ENCODE results near the gene IQCE. TPM values are rescaled to one million over a fixed set of nuclear protein-coding genes. Genes with fewer than 3 reads are reported as not detected.
"Not testable (repeated sequence)": the region's sequence is repeated elsewhere in the genome, so short reads cannot be mapped to it uniquely, and the experiment has no call there.

IQCE gene
- total RNA-seq, 1 donor from 2014 or later, result 12.1 TPM

DNA sequence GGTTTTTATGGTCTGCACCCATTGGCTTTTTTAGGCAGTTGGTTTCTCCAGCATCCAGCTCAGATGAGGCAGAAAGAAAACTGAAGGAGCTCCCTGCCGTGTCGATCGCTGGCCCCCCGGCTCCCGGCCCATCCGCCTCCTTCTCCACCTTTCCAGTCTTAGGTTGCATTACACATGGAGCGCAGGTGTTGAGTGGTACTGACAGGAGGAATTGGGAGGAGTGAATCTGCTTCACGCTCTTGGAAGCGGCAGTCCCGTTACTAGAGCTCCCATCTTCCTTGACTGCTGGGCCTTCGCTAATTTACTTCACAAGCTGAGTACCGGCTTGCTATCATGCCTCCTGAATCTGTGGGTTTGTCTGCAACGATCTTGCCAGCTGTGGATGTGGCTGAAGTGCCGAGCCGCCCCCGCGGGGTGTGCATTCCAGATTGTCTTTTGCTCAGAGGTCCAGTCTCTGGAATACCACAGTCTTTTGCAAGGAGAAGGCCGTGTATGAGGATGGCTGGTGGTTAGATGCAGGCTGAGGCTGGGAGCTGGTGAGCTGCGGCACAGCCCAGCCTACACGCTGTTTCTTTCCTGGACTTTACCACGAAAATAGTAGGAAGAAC is 17.1 kb downstream of the IQCE start:
- DNase-seq (ENCODE audit: low read depth), result peak; percentile 37

DNA sequence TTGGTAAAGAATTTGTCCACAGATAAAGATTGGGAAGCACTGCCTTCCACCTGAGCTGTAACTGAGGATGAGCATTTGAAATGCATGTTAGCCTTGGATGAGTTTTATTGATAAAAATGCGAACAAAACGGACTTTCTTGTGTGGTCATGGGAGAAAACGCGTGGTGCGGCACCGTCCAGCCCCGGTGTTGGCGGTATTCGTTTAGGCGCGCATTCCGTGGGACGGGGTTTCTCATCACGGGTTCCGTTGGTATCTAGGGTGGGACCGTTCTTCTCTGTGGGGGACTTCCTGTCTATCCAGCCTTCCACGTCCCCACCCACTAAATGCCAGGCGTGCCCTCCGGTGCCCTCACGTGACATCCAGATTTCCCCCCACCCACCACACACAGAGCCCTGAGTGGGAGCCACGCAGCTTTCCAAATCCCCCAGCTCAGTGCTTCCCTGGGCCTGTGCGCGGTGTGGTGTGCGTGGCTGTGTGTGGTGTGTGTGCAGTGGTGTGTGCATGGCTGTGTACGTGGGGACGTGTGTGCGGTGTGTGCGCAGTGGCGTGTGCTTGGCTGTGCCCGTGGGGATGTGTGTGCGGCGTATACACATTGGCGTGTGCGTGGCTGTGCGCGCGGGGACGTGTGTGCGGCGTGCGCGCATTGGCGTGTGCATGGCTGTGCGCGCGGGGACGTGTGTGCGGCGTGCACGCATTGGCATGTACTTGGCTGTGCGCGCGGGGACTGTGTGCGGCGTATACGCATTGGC is 18.1 kb downstream of the IQCE start:
- no peak for DNase-seq (ENCODE audit: low read depth)

DNA sequence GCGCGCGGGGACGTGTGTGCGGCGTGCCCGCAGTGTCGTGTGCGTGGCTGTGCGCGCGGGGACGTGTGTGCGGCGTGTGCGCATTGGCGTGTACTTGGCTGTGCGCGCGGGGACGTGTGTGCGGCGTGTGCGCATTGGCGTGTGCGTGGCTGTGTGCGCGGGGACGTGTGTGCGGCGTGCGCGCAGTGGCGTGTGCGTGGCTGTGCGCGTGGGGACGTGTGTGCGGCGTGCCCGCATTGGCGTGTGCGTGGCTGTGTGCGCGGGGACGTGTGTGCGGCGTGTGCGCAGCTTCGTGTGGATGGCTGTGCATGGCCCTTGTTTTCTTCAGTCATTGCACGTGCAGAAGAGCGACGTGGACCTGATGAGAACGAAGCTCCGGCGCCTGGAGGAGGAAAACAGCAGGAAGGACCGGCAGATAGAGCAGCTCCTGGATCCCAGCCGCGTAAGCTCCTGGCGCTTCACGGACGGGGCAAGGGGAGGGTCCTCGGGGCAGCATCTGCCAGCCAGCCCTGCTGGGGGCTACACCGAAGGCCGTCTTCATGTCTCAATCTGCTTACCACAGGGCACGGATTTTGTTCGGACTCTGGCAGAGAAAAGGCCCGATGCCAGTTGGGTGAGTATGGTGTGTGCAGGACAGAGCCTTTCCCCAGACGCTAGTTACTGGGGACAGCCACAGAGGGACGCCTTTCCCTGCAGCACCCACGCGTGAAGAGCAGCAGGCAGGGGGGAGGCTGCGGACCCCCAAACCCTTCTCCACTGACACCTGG is 19.3 kb downstream of the IQCE start:
- DNase-seq (ENCODE audit: low read depth), result no peak

DNA sequence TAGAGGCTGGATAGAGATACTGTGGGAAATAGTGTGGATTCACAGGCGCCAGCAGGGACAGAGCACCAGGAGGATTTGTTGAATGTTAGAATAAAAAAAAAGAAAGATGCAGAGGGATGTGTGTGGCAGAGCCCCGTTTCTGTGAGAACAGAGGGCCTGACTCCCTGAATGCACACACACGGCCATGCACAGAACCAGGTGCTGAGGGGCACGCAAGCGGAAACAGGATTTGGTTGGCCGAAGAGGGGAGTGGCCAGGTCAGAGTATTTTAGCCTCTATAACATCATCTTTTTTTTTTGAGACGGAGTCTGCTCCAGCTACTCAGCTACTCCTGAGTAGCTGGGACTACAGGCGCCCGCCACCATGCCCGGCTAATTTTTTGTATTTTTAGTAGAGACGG is 21.9 kb downstream of the IQCE start:
- DNase-seq (ENCODE audit: low read depth), result no peak

DNA sequence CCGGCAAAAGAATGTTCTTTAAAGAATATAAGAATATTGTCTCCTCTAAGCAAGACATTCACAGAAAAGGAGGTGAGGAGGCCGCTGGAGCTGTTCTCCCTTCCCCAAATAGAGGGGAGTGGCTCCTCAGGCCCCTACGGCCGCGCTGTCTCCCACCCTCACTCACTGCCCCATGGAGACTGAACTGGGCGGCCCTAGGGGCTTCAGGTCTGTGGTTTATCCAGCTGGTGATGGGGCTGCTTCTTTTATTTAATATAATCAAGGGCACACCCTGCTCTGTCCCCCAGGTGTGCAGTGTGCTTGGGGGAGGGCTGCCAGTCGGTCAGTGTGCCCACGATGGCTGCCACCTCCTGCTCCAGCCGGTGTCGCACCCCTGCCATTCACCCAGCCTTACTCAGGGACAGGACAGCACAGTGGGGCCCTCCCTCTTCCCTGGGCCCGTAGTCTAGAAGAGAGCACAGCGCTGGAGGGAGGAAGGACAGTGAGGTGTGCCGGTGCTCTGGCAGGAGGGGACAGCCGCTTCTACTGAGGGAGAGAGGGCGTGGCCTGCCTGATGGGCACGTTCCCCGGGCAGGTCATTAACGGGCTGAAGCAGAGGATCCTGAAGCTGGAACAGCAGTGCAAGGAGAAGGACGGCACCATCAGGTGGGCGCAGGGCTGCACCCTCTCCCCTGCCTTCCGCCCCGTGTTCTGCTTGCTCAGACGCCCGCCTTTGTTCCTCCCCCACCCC is 23.4 kb downstream of the IQCE start:
- no peak for DNase-seq (ENCODE audit: low read depth)

DNA sequence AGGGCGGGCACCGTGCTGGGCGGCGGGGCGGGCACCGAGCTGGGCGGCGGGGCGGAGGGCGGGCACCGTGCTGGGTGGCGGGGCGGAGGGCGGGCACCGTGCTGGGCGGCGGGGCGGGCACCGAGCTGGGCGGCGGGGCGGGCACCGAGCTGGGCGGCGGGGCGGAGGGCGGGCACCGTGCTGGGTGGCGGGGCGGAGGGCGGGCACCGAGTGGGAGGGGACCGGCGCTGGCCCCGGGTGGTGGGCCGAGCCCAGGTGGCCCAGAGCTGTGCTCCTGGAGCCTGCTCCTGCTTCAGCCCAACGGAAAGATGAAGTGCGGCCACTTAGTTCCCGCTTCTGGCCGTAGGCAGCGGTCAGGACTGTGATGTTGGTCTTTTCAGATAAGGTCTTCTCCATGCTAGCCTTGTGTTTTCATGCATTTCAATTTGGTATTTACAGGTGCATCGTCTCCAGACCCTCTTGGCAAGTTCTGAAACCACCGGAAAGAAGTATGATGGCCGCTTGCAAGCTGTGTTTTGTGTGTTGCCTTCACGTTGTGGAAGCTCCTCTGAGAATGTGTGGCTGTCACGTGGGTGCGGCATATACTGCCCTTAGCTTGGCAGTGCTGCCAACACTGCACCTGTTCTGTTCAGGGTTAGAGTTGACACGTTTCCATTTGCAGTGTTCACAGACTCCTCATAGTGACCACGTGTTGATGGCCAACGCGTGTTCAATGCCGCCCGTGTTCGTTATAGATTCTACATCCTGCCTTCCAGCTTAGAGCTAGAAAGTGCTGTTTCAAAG is 25.2 kb downstream of the IQCE start:
- peak; percentile 50 for DNase-seq (ENCODE audit: low read depth)

DNA sequence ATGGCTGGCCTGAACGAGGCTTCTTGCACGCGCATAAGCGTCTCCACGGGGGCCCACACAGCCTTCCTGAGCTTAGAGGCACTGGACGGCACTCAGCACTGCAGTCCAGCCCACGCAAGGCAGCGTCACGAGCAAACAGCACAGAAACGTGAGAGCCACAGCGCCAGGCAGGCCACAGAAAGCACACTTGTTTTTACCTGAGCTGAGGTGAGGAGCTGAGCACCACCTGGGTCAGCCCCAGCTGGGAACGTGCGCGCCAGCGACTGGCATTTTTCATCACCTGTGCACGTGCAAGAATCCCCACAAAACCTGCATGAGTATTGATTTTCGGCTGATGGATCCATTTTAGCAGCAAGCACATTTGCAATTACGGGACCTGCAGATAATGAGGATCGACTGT is 26.7 kb downstream of the IQCE start:
- DNase-seq (ENCODE audit: low read depth), result no peak

DNA sequence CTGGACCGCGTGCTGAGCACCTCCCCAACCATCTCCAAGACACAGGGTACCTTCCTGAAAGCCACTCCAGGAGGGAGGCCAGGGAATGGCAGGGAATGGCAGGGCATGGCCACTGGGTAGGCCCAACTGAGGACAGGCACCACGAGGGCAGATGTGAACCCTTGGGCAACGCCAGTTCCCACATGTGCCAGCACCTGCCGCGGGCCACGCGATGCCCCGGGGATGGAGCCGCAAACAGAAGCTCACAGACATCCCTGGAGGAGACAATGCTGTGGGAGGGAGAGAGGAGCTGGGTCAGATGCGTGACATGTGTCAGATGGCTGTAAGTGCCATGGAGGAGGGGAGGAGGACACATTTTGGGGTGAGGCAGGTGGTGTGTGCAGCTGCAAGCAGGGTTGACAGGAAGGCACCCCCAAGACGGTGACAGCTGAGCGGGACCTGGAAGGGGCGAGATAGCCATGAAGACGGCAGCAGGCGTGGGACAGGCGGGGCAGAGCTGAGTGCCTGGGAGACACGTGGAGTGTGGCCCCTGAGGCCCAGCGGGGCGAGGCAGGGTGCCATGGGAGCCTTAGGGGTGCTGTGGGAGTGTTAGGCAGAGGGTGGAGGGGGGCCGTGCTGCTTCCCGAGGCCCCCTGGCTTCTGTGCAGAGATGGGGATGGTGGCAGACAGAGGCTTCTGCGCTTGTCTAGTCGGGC is 27.7 kb downstream of the IQCE start:
- no peak for DNase-seq (ENCODE audit: low read depth)

DNA sequence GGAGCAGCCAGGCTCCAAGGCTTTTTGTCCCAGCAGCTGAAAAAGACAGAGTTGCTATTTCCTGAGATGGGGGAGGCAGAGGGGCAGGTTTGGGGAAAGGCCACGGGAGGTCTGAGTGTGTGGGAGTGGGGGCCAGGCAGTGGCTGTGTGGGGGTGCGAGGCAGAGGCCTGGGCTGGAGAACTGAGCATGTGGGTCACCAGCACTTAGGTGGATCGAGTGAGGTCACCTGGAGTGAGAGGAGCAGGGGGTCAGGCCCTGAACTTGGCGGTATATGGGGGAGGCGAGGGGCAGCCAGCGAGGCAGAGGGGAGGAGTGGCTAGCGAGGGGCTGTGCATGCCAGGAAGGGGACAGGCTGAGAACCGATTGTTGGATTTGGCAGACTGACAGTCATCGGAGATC is 28.4 kb downstream of the IQCE start:
- no peak for DNase-seq (ENCODE audit: low read depth)

DNA sequence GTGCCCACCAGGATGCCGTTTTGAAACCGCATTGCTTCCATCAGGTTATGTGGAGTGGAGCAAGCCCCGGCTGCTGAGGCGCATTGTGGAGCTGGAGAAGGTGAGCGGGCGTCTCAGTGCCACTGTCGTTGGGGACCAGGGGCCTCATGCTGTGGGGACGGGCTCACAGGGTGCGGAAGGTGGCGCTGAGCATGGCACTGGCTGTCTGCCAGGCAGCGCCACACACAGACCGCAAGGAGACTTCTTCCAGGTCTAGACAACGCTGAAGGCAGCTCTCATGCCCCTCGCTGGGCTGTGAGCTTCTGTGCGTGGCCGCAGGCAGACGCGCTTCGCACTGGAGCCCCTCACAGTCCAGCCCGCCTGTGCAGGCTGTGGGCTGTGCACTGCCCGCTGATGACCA is 29.0 kb downstream of the IQCE start:
- DNase-seq (ENCODE audit: low read depth), result no peak

DNA sequence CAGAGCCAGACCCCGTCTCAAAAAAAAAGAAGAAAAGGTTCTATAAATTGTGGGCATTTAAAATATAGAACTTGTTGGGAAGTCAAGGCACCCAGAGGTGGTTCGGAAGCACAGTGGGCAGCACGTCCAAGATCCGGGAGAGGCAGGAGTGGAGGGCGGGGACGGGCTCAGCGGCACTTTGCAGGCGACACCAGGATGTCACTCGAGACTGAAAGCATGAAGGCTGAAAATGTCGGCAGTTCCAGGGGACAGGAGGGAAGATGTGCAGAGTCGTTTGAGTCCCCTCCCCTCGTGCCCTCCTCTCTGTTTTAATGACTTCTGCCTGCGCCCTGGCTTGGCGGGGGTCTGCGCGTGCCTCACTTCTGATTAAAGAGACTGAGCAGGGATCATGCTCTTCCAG is 30.6 kb downstream of the IQCE start:
- no peak for DNase-seq (ENCODE audit: low read depth)

DNA sequence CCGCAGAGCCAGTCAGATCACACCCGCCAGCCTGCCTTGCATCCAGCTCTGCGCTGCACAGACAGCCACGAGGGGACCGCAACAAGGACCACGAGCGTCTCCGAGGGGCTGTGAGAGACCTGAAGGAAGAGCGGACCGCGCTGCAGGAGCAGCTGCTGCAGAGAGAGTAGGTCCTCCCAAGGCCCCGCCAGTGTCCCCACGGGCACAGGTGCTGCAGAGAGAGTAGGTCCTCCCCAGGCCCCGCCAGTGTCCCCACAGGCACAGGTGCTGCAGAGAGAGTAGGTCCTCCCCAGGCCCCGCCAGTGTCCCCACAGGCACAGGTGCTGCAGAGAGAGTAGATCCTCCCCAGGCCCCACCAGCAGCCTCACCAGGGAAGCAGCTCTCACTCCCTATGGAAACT is 31.2 kb downstream of the IQCE start:
- DNase-seq (ENCODE audit: low read depth), result not testable (repeated sequence)

DNA sequence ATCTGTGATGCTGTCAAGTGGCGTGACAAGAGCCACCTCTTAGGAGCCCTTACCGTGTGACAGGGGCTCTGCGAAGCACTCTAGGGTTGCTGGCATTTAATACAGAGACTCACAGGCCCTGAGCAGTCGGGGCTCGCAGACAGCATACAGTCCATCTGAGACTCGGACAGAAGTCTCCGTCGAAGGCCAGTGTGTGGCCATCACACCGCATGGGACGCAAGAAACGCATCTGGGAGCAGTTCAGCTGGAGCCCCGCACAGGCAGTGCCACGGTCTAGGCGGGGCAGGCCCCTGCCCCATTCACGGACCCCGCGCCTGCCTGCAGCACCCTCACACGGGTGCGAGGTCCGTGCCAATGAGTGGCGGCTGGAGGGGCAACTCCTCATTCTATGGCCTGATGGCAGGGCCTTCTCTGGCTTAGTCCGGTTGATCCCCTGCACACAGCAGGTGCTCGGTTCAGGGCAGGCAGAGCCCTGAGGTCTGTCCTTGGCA is 33.6 kb downstream of the IQCE start:
- no peak for DNase-seq (ENCODE audit: low read depth)

DNA sequence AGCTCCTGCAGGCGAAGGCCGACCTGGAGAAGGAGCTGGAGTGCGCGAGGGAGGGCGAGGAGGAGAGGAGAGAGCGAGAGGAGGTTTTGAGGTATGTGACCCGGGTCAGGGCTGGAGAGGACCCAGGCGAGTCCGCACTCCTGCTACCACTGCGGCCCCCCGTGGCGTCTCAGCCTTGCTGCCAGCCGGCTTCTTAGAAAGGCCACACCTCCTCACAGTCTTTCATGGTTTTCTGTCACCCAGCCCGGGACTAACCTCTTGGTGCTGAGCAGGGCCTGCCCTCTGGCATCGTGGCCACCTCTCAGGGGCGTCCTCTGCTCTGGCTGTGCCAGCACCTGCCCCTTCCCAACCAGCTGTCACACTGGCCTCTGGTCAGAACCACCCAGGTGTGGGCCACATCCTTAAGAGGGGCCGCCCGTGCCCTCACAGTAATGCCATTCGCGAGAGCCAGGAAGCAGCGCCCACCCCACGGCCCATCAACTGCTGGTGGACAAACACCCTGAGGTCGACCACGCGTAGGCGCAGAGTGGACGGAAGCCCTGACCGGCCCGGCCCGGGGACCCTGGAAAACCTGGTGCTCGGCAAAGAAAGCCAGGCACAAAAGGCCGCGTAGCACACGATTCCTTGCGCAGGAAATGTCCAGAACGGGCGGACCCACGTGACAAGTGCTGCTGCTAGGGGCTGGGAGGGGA is 34.4 kb downstream of the IQCE start:
- no peak for DNase-seq (ENCODE audit: low read depth)

DNA sequence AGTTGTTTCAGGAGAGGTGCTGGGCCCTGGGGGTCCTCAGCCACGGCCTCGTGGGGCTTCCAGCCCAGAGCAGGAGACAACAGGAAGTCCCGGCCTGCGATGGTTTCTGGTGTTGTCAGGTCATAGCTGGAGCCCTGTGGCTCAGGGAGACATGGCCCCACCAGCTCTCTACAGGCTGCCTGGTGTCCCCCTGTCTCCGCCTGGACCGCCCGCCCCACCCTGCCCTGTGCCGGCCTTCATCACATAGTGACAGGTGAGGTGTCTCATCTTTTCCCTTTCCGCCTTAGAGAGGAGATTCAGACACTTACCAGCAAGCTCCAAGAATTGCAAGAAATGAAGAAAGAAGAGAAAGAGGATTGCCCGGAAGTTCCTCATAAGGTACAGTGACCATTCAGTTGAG is 35.8 kb downstream of the IQCE start:
- DNase-seq (ENCODE audit: low read depth), result no peak

DNA sequence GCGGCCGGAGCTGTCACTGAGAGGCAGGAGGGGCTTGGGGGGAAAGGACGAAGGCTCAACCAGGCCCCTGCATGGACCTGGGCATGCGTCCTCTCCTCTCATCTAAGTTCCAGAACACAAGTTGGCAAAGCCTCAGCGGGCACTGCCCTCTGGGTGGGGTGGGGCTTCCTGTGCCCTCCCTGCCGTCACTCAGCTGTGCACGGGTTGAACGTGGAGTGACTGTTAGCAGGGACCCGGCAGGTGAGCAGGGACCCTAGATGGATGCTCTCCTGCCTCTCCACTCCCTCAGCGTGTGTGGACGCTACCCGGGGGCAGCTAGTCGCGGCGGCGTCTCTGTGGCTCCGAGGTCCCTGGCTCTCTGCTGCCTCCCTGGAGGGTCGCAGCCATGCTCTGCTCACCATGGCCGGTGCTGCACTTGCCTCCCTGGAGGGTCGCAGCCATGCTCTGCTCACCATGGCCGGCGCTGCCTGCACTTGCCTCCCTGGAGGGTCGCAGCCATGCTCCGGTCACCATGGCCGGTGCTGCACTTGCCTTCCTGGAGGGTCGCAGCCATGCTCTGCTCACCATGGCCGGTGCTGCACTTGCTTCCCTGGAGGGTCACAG is 36.6 kb downstream of the IQCE start:
- DNase-seq (ENCODE audit: low read depth), result no peak

DNA sequence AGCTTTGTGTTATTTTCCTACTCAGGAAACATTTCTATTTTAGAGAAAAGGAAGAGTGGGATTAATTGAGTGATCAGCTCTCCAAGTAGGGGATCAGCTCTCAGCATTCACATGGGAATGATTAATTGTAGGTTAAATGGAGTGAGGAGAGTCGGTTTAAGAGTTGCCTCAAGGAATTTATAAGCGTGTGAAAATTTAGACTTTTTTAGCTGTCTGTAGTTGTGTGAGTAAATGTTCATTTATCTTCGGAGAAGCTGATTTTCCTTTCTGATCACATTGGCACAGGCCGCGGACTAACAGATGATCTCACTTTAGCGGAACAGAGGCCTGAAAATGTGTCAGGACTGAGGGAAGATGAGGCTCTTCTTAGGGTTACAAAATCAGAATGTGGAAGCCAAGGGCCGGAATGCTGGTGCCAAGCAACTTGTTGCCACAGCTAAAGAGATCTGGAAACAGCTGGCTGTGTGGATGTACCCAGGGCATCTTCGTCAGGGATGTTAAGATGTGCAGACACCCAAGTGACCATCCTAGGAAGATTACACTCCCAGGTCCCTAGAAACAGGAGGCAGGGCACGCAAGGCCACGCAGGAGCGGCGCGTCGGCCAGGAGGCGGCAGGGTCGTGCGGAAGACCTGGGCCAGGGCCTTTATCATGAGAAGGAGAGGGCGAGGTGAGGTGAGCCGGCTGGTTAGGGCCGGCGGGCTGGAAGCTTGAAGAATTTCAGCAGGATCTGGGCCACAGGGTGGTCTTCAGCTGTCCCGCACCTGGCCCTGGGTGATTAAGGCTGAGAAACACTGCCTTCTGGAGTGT is 37.9 kb downstream of the IQCE start:
- no peak for DNase-seq (ENCODE audit: low read depth)

DNA sequence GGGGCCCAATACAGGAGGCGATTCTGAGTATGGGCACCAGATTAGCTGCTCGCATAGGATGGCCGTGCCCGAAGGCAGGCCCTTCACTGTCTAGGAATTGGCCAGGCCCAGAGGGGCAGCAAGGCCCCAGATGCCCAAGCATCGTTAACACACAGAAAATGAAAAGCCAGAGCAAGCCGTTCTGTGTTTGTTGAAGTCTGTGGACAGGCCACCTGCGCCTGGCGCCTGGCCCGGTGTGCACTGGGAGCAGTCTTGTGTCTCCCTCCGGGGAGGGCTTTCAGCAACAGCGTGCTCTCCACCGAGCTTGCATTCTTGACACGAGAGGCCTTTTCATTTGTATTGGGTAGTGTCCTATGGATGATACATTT is 38.5 kb downstream of the IQCE start:
- DNase-seq (ENCODE audit: low read depth), result no peak
